HL-60 (cell line): ENCODE data around the gene LDB2.

Source experiments
- CTCF ChIP-seq: IDR thresholded peaks from one replicate; pipeline ENCODE4 v1.5.1; 2011; ENCODE audit warnings: low read length, control low read depth, inconsistent platforms; ENCODE audit not compliant: insufficient read depth
- GABPA ChIP-seq: IDR thresholded peaks from 2 replicates; pipeline ENCODE4 v1.6.1; 2012; ENCODE audit warnings: low read depth
- POLR2AphosphoS5 ChIP-seq: IDR thresholded peaks from 2 replicates; pipeline ENCODE4 v1.6.1; 2012; ENCODE audit warnings: low read depth
- REST ChIP-seq: IDR thresholded peaks from 2 replicates; pipeline ENCODE4 v1.6.1; 2012; ENCODE audit warnings: low read depth; ENCODE audit not compliant: insufficient replicate concordance
- SPI1 ChIP-seq: IDR thresholded peaks from 2 replicates; pipeline ENCODE4 v1.6.1; 2012; ENCODE audit warnings: low read depth, mild to moderate bottlenecking, borderline replicate concordance

- TF ChIP-seq CTCF (no peak), POLR2AphosphoS5 (no peak), SPI1 (no peak), GABPA (no peak), REST (no peak)
Observed at GRCh38 chr4:16692524-16692923, 205.9 kb downstream of the LDB2 start.
